Lower leg skin (tissue), 4 donors: ENCODE data around the gene FREM2. TPM values are rescaled to one million over a fixed set of nuclear protein-coding genes. Genes with fewer than 3 reads are reported as not detected.

ENCODE experiments used
- DNase-seq, 2 donors: peaks; one replicate each; pipeline ENCODE4 v3.0.0-alpha.2; 2019; ENCODE audit warnings: low spot score in 2 of 2
- H3K4me3 ChIP-seq: fragments of 200-600 bp; sonication (generic); 2 replicates; pipeline ENCODE4 v1.5.1; 2017; ENCODE audit warnings: mild to moderate bottlenecking, low read depth; ENCODE audit not compliant: poor library complexity, severe bottlenecking
- CTCF ChIP-seq, 3 donors: fragments of 450-650 bp; IDR thresholded peaks; one replicate each; pipeline ENCODE4 v1.5.1; 2016; ENCODE audit warnings: antibody characterized with exemption in 3 of 3, mild to moderate bottlenecking in 3 of 3, moderate library complexity in 2 of 3
- POLR2A ChIP-seq, 2 donors: fragments of 450-650 bp; IDR thresholded peaks; one replicate each; pipeline ENCODE4 v1.6.1; 2016 to 2017; ENCODE audit warnings: antibody characterized with exemption in 2 of 2, mild to moderate bottlenecking in 1 of 2, moderate library complexity in 1 of 2
- WGBS, 2 donors: methylation state at CpG; one replicate each; pipeline ENCODE4 v1.1.5; 2018; 5-methylcytosine and 5-hydroxymethylcytosine counted together
- intact Hi-C: fragments of 100-400 bp; cut with DNase I; formaldehyde crosslinking; loops from one replicate; pipeline ENCODE4 v1.15.0; 2023; ENCODE audit warnings: low total_unique reads
- total RNA-seq, 4 donors: library from RNA; depleted of rRNA; stranded (reverse); fragments of >200 nt; gene quantifications; one replicate each; pipeline ENCODE4 v1.1.0, GENCODE V29; 2016

The FREM2 gene
- total RNA-seq, 4 donors from 2014 or later = 0.34 to 2.6 (median 0.59) TPM

GRCh38 chr13:38657191-38657590 is 29.7 kb upstream of the FREM2 start:
- intact Hi-C loops = no loop called here

GRCh38 chr13:38658906-38659305 is 28.0 kb upstream of the FREM2 start:
- TF ChIP-seq CTCF (IDR thresholded peaks at IDR 0.05) (no peak), POLR2A (IDR thresholded peaks at IDR 0.05) (no peak)
- DNase-seq = no peak
- WGBS, 2 donors = 73 to 95% methylated on average over 1 of the region's 1 CpG
- intact Hi-C loops = no loop called here
- H3K4me3 ChIP-seq = no peak overlapping the region

More at GRCh38 chr13:38657191-38657590, 29.7 kb upstream of the FREM2 start:
- H3K4me3 ChIP-seq = no peak overlapping the region
- 37 to 41% methylated on average over 1 of the region's 1 CpG for WGBS, 2 donors
- no peak for TF ChIP-seq CTCF (IDR thresholded peaks at IDR 0.05)
- DNase-seq = no peak

- intact Hi-C loops = no loop called here
- no peak for DNase-seq
- no peak overlapping the region for H3K4me3 ChIP-seq
- no peak for TF ChIP-seq CTCF (IDR thresholded peaks at IDR 0.05)
- no peak for TF ChIP-seq POLR2A (IDR thresholded peaks at IDR 0.05)
- WGBS, 2 donors = 61 to 68% methylated on average over 2 of the region's 2 CpGs
Observed at GRCh38 chr13:38661010-38661675, 25.7 kb upstream of the FREM2 start.

GRCh38 chr13:38662362-38662761 is 24.5 kb upstream of the FREM2 start:
- TF ChIP-seq CTCF (IDR thresholded peaks at IDR 0.05) (no peak), POLR2A (IDR thresholded peaks at IDR 0.05) (no peak)
- intact Hi-C loops = no loop called here
- no peak overlapping the region for H3K4me3 ChIP-seq
- WGBS, 2 donors = 30 to 35% methylated on average over 2 of the region's 2 CpGs
- DNase-seq = no peak

GRCh38 chr13:38664906-38665305 is 22.0 kb upstream of the FREM2 start:
- TF ChIP-seq CTCF (IDR thresholded peaks at IDR 0.05) (no peak), POLR2A (IDR thresholded peaks at IDR 0.05) (no peak)
- DNase-seq = no peak
- H3K4me3 ChIP-seq = no peak overlapping the region
- WGBS, 2 donors = 49 to 61% methylated on average over 2 of the region's 2 CpGs
- intact Hi-C loops = no loop called here
